Measurements from ENCODE around the gene IRX3.
A peak's percentile ranks its signal among the peaks of the same experiment; 100 is the strongest.

- TF ChIP-seq CTCF (IDR thresholded peaks at IDR 0.05) (peak in 3 of 4 experiments; percentile 15 to 34 (median 23)), POLR2A (IDR thresholded peaks at IDR 0.05) (no peak)
These were observed 4.2 kb downstream of the IRX3 start for GRCh38 chr16:54282202-54282927.
